Retinal pigment epithelial cell (primary cell): ENCODE measurements around the gene ELMO2.

Experiments
- DNase-seq: peaks from one replicate; pipeline ENCODE4 v3.0.0-alpha.2; 2010; ENCODE audit warnings: low read depth
- H3K4me3 ChIP-seq: 2 replicates; pipeline ENCODE4 v1.5.1; 2011; ENCODE audit warnings: mild to moderate bottlenecking, low read length, control low read depth, moderate library complexity
- CTCF ChIP-seq: conservative IDR thresholded peaks from 2 replicates; pipeline ENCODE4 v1.5.1; 2011; ENCODE audit warnings: low read depth, low read length, control low read depth, inconsistent platforms

Gene ELMO2, protein sequence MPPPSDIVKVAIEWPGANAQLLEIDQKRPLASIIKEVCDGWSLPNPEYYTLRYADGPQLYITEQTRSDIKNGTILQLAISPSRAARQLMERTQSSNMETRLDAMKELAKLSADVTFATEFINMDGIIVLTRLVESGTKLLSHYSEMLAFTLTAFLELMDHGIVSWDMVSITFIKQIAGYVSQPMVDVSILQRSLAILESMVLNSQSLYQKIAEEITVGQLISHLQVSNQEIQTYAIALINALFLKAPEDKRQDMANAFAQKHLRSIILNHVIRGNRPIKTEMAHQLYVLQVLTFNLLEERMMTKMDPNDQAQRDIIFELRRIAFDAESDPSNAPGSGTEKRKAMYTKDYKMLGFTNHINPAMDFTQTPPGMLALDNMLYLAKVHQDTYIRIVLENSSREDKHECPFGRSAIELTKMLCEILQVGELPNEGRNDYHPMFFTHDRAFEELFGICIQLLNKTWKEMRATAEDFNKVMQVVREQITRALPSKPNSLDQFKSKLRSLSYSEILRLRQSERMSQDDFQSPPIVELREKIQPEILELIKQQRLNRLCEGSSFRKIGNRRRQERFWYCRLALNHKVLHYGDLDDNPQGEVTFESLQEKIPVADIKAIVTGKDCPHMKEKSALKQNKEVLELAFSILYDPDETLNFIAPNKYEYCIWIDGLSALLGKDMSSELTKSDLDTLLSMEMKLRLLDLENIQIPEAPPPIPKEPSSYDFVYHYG

DNA sequence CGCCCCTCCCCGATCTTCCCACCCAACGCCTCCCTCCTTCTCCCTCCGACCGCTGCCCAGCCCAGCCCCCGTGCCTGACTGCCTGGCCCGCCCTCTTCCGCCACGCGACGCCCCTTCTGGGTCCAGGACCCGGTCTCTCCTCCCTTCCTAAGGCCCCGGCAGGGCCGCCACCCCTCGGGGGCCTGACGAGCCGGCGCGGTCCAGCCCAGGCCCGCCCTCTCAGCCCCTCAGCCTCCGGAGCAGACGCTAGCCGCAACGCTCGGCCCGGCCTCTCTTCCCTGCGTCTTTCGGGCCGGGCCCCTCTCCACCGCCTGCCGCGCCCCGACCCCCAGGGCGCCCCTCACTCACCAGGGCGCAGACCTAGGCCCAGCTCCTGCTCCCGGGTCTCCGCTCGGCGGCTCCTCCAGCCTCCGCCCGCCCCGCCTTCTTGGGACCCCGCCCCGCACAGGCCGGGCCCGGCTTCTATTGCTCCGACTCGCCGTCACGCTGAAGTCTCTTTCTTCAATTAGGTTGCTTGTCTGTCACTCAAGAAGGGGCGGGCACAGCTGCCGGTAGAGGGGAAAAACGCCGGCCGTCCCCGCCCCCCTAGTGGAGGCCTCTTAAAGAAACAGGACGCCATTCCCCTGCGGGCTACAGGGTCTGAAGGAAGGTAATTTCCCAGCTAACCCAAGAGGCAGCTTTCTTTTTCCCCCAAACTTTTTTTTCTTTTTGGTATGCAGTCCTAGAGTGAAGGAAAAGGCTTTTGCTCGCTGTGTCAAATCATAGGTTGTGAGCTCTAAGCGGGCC lies at the start of gene ELMO2:
ELMO2 (minus strand) TSS at position 416 of the 786 bp plus-strand sequence. CDS start 12,133 bp downstream, outside the sequence.
- peak within 1 kb of the TSS; percentile 75 for H3K4me3 ChIP-seq
- TF ChIP-seq CTCF, result peak; percentile 14

GRCh38 chr20:46455729-46456128 lies 49.3 kb upstream of the ELMO2 start:
- no peak for TF ChIP-seq CTCF
- no peak for DNase-seq
- H3K4me3 ChIP-seq, result no peak overlapping the region

More for the DNA sequence above, at the start of gene ELMO2:
- DNase-seq, result peak; percentile 90

DNA sequence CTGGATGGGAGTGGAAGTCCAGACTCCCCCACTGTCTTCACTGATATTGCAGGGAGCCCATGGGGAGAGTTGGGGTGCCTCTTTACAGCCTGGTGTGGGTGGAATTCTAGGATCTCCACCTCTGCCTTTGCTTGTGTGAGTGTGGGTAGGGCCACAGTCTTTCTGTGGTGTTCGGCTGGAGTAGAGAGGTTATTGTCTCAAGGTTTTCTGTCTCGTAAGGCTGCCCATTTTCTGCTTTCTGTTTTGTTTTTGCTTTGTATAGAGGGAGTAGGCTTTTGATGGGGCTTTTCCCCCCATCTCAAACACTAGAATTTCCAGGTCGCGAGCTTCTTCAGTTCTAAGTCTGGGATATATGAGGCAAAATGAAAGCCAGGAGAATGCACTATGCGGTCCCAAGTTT lies 40.4 kb upstream of the ELMO2 start:
- H3K4me3 ChIP-seq, result no peak overlapping the region
- TF ChIP-seq CTCF, result no peak
- DNase-seq, result no peak

DNA sequence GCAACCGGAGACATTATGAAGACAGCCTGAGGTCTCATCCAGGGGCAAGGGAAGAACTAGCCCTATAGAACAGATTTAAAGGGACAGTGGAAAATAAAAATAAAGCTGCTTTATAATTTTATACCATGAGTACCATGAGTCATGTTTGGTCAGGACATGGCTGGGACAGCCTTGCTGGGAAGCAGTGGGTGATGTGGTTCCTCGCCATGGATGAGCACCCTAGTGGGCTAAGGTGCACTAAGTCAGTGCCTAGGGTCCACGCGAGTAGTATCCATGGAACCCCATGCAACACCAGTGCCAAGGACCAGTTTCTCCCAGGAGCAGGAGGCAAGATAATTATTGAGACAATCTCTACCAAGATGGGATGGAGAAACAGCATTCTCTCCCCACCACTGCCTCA lies 33.4 kb upstream of the ELMO2 start:
- no peak overlapping the region for H3K4me3 ChIP-seq
- no peak for TF ChIP-seq CTCF
- DNase-seq, result no peak

DNA sequence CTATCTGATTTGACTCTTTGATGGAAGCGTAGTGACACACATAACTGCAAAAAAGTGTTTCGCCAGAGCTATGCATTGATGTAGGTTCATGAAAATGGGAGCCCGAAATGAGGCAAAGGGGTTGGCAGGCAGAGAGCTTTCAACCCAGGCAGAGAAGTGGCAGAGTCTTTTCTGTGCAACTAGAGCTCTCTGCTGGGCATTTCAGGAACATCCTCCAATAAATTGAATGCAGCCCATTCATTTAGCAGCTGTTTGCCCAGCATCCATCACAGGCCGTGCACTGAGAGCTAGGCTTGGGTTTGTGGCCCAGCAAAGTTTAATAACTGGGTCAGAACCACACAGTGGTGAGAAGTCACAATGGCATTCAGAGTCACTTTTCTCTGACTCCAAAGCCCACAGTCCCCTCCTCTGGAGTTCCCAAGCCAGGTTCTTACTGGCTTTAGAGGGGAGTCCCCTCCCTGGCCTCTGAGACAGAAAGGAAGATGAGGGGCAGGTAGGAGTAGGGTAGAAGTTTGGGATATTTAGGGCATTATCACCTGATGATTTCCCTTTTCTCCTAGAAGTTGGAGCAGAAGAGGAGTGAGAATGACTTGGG lies 31.8 kb upstream of the ELMO2 start:
- DNase-seq, result no peak
- peak; percentile 48 for TF ChIP-seq CTCF
- H3K4me3 ChIP-seq, result no peak overlapping the region

DNA sequence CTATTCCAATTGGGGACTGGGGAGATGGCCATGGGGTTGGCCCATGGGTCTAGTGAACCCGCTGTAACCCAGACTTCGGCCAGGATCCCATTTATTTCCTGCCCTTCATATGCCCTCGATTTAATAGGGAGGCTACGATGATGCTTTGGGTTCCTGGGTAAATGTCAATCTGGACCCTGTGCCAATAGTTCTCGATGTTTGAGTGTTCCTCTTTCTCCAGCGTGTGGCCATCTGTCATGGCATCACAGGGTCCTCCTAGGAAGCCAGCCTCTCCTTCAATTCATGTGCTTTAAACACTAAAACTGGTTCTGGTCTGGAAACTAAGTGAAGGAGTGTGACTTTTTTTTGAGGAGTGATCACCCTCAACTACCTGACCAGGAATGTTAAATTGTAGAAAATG lies 28.7 kb upstream of the ELMO2 start:
- TF ChIP-seq CTCF, result no peak
- DNase-seq, result no peak
- H3K4me3 ChIP-seq, result no peak overlapping the region
